Measurements from ENCODE around the gene KRT37. TPM values are rescaled to one million over a fixed set of nuclear protein-coding genes. Genes with fewer than 3 reads are reported as not detected.

KRT37 gene
- total RNA-seq, 1 donor from 2014 or later = not detected

DNA sequence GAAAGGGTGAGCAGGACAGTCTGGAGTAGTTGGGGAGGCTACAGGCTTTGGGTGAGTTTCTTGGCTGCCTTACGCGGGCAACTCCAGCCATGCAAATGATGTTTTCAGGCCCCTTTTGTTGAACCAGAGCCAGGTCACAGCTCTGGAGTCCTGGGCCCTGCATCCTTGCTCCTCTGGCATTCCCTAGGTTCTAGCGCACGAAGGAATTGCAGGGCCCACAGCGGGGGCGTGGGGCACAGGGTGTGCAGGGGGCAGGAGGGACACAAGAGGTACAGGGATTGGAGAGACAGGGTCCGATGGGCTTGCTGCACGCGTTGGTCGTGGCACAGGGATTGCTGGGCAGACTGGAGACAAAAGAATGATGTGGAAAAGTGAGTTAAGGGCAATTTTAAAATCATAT, 30.6 kb downstream of the KRT37 start:
- Histone ChIP-seq H3K36me3 (ENCODE audit: control insufficient read depth, insufficient read depth, low read length) (no peaks in the 10 kb centered on the region), H3K27me3 (ENCODE audit: control insufficient read depth, insufficient read depth, low read length) (no peaks in the 10 kb centered on the region), H3K4me3 (ENCODE audit: low read depth, low read length) (no peak overlapping the region)
- DNase-seq (ENCODE audit: low read depth) = no peak
- TF ChIP-seq, protein P1, sequence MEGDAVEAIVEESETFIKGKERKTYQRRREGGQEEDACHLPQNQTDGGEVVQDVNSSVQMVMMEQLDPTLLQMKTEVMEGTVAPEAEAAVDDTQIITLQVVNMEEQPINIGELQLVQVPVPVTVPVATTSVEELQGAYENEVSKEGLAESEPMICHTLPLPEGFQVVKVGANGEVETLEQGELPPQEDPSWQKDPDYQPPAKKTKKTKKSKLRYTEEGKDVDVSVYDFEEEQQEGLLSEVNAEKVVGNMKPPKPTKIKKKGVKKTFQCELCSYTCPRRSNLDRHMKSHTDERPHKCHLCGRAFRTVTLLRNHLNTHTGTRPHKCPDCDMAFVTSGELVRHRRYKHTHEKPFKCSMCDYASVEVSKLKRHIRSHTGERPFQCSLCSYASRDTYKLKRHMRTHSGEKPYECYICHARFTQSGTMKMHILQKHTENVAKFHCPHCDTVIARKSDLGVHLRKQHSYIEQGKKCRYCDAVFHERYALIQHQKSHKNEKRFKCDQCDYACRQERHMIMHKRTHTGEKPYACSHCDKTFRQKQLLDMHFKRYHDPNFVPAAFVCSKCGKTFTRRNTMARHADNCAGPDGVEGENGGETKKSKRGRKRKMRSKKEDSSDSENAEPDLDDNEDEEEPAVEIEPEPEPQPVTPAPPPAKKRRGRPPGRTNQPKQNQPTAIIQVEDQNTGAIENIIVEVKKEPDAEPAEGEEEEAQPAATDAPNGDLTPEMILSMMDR (IDR thresholded peaks at IDR 0.05; ENCODE audit: insufficient read depth, low read length, poor library complexity, severe bottlenecking) = no peak

DNA sequence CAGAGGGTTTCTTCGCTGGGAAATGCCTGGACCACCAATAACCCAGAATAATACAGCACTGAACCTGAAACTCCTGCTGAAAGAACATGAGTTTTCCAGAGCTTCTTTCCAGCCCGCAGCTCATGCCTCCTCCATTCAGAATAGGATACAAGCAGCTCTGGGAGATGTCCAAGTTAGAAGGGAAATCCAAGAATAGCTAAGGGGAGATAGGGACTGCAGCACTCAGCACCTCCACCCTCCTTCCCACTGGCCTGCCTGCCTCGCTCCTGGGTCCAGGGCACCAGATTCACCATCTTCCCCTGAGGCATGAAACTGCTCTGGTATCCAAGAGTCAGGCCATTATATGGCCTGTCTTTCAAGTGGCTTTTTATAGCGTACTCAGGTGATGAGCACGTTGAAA, 31.1 kb downstream of the KRT37 start:
- DNase-seq (ENCODE audit: low read depth) = no peak
- Histone ChIP-seq H3K36me3 (ENCODE audit: control insufficient read depth, insufficient read depth, low read length) (no peaks in the 10 kb centered on the region), H3K4me3 (ENCODE audit: low read depth, low read length) (no peak overlapping the region), H3K27me3 (ENCODE audit: control insufficient read depth, insufficient read depth, low read length) (no peaks in the 10 kb centered on the region)
- TF ChIP-seq, protein P1 (IDR thresholded peaks at IDR 0.05; ENCODE audit: insufficient read depth, low read length, poor library complexity, severe bottlenecking) = no peak

DNA sequence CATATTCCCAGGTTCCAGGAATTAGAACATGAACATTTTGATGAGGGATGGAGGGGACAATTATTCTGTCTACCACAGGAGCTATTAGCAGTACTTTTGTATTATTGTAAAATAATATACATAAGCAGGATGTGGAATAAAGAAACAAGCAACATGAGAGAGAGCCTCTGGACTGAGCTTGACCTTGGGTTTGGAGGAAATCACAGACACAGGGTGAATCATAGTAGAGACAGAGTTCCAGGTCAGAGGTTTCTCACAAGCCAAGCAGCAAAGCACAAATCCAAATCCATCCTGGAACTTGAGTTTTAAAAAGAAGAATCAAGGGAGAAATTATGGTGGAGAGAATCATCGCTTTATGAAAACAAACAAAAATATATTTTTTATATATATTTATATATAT, 32.1 kb downstream of the KRT37 start:
- TF ChIP-seq, protein P1 (IDR thresholded peaks at IDR 0.05; ENCODE audit: insufficient read depth, low read length, poor library complexity, severe bottlenecking) = no peak
- Histone ChIP-seq H3K4me3 (ENCODE audit: low read depth, low read length) (no peak overlapping the region), H3K36me3 (ENCODE audit: control insufficient read depth, insufficient read depth, low read length) (no peaks in the 10 kb centered on the region), H3K27me3 (ENCODE audit: control insufficient read depth, insufficient read depth, low read length) (no peaks in the 10 kb centered on the region)
- DNase-seq (ENCODE audit: low read depth) = no peak

DNA sequence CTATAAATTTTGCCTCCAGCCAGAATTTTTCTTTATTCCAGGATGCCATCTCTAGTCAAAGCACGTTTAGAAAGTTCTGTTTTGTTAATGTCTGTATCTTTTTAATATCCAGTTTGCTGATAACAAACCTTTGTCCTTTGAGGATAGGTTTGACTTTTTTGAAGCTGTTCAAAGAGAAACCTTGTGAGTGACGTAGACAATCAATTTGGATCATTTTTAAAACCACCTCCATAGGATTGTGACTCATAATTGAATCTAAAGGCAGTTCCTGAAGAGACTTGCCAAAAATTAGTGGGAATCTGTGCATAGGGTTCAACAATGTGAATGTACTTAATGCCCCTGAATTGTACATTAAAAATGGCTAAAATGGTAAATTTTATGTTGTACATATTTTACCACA, 32.9 kb downstream of the KRT37 start:
- no peak for DNase-seq (ENCODE audit: low read depth)
- H3K27me3 ChIP-seq (ENCODE audit: control insufficient read depth, insufficient read depth, low read length) = no peaks in the 10 kb centered on the region
- no peak overlapping the region for H3K4me3 ChIP-seq (ENCODE audit: low read depth, low read length)
- TF ChIP-seq, protein P1 (IDR thresholded peaks at IDR 0.05; ENCODE audit: insufficient read depth, low read length, poor library complexity, severe bottlenecking) = no peak
- no peaks in the 10 kb centered on the region for H3K36me3 ChIP-seq (ENCODE audit: control insufficient read depth, insufficient read depth, low read length)

DNA sequence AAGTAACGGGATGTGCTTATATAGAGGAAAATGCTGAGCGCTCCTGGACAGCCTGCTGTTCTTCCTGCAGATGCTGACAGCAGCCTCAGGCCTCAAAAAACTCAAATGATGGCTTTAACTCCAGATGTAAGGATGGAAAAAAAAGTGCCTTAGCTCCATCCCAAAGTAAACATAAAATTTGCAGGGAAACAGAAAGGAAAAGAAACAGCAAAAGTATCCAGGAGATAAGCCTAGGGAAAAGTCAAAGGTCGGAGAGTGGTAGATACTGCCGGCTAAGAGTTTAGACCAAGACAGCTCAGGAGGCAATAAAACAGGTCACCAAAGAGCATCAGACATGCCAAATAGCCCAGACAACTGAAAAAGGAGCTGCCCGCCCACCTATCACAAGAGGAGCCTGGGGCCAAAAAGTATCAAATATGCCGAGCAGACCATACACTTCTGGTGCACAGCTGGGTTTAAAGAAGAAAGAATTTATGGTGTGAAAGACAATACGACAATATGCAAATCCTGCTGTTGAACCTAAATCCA, 33.9 kb downstream of the KRT37 start:
- TF ChIP-seq, protein P1 (IDR thresholded peaks at IDR 0.05; ENCODE audit: insufficient read depth, low read length, poor library complexity, severe bottlenecking) = no peak
- DNase-seq (ENCODE audit: low read depth) = no peak
- no peaks in the 10 kb centered on the region for H3K36me3 ChIP-seq (ENCODE audit: control insufficient read depth, insufficient read depth, low read length)
- no peaks in the 10 kb centered on the region for H3K27me3 ChIP-seq (ENCODE audit: control insufficient read depth, insufficient read depth, low read length)
- H3K4me3 ChIP-seq (ENCODE audit: low read depth, low read length) = no peak overlapping the region

DNA sequence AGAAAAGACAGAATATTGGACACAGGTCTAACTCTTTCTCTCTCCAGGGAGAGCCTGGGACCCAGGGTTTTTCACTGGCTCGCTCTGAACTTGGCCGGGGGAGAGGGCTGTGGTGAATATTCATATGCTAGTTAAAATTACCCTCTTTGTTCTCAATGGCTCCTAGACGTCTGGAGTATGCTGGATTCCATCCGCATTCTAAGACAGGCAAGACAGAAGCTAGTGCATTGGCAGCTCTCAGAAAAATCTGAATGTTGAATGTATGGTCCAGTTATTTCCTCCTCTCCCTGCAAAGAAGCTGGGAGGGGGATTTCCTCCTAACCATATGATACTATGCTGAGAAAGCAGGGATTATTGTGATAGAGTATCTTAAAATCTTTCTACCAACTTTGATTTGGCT, 36.7 kb downstream of the KRT37 start:
- Histone ChIP-seq H3K36me3 (ENCODE audit: control insufficient read depth, insufficient read depth, low read length) (no peaks in the 10 kb centered on the region), H3K4me3 (ENCODE audit: low read depth, low read length) (no peak overlapping the region), H3K27me3 (ENCODE audit: control insufficient read depth, insufficient read depth, low read length) (no peaks in the 10 kb centered on the region)
- TF ChIP-seq, protein P1 (IDR thresholded peaks at IDR 0.05; ENCODE audit: insufficient read depth, low read length, poor library complexity, severe bottlenecking) = no peak
- DNase-seq (ENCODE audit: low read depth) = no peak
